Measurements from ENCODE around the gene ZNF302.

Gene ZNF302

DNA sequence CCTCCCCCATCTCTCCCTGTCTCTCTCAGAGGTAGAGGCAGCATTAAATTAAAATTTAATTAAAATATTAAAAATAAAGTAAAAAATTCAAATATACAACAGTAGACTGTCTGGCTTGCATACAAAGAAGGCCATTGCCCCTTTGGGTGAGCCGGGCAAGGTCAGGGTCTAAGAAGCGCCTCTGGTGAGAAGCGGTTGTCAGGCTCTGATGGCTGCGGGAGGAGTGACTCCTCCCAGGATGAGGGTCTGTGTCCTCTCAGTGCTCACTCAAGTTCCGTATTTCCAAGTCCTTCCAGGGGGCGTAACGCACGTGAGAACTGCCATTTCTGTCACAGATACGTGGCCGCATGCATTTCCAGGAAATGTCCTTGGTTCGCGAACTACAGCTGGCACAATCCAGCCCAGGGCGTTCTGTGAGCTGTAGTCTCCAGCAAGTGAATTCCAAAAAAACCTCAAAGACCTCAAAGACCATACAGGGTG, 55.8 kb downstream of the ZNF302 start:
- no peak for DNase-seq (ENCODE audit: low read depth, low spot score)
- peak overlapping the region; percentile 60 for H3K4me3 ChIP-seq (ENCODE audit: low read depth, low read length)
- TF ChIP-seq CTCF (IDR thresholded peaks at IDR 0.05; ENCODE audit: low read depth, low read length): no peak
- in situ Hi-C loops (cut with HindIII; ENCODE audit: low sequenced_read_pairs): no loop called here

- DNase-seq (ENCODE audit: low read depth, low spot score): peak; percentile 89
- in situ Hi-C loops (cut with HindIII; ENCODE audit: low sequenced_read_pairs): no loop called here
- peak within 1 kb of the TSS; percentile 60 for H3K4me3 ChIP-seq (ENCODE audit: low read depth, low read length)
- TF ChIP-seq CTCF (IDR thresholded peaks at IDR 0.05; ENCODE audit: low read depth, low read length): no peak
These were observed 56.5 kb downstream of the ZNF302 start, which contains the start of gene ZNF181 for GRCh38 chr19:34733746-34734536. ZNF181 (plus strand) TSS chr19:34734243; CDS start chr19:34735038, 795 bp downstream.

DNA sequence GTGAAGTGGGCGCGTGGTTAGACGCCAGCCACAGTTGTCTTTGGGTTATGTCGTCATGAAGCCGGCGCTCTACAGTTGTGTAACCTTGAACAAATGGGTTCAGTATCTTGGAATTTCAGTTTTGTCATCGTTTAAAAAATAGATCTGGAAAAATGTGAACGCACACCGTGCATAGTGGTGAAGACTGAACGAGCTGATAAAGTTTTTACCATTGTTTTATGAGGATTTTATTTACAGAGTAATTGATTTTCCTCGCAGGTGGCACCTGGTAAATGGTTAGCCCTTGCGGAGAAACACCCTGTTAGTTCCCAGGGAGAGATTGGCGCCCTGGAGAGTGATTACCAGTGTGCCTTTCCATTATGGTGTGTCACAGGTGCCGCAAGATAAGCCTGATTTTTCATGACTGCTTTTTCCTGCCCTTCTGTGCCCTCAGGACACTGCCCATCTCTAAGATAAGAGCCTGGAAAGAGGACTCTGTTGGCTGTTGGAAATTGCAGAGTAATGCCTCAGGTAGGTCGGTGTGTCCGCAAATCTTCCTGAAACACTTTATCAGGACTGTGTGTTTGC, 57.1 kb downstream of the ZNF302 start:
- H3K4me3 ChIP-seq (ENCODE audit: low read depth, low read length): peak overlapping the region; percentile 60
- in situ Hi-C loops (cut with HindIII; ENCODE audit: low sequenced_read_pairs): no loop called here
- no peak for DNase-seq (ENCODE audit: low read depth, low spot score)
- TF ChIP-seq CTCF (IDR thresholded peaks at IDR 0.05; ENCODE audit: low read depth, low read length): no peak
